GM18519 (cell line): ENCODE data around the gene PXN.

Source experiments
- ATAC-seq: cut with Tn5 transposase; IDR thresholded peaks from one replicate; pipeline ENCODE4 v1.9.1; 2021; ENCODE audit warnings: mild to moderate bottlenecking, moderate library complexity; ENCODE audit not compliant: unreplicated experiment, low FRiP score

PXN gene

DNA sequence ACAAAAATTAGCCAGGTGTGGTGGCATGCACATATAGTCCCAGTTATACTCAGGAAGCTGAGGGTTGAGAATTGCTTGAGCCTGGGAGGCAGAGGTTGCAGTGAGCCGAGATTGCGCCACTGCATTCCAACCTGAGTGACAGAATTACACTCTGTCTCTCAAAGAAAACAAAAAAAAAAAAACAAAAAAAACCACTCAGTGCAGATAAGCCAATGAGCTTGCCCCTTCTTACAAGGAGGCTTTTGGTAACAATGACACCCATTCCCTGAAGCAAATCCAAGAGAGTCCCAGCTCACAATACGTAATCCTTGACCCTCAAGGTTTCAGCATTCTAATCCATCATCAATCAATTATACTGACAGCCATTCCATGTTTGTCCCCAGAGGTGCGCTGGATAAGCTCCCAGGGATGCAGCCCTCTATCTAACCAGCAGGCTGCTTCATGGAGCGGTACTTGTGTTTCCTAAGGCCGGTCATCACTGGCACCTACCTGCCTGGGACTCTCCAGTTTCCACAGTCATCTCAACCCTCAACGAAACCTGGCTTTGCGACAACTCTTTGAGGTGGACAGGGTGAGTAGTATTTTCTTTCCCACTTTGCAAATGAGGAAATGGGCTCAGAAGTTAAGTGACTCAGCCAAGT, 83.4 kb downstream of the PXN start:
- no peak for ATAC-seq

DNA sequence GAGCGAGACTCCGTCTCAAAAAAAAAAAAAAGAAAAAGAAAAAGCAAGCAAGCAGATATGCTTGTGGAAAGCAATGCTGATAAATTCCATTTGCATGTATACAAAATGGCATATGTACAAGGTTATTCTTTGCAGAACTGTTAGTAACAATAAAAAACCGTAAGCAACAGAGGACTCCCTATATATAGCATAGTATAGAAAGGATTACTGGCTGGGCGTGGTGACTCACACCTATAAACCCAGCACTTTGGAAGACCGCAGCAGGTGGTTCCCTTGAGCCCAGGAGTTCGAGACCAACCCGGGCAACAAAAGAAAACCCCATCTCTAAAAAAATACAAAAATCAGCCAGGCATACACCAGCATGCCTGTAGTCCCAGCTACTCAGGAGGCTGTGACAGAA, 84.6 kb downstream of the PXN start:
- no peak for ATAC-seq

DNA sequence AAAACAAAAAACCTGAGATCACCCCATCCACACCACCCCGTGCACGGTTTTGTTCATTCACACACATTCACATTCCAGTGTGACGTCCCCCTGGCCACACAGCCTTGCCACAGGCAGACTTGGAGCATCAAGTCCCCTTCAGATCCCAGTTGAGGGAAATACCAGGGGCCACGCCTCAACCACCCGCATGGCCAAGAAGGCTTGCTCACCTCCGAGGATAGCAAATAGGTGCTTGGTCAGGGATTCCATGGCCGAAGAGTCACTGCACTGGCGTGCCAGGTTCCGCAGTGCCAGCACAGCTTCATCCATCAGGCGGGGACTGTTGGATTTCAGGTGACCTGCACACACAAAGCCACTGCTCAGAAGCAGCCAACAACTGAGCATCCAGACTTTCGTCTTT, 90.0 kb downstream of the PXN start:
- ATAC-seq, result no peak

DNA sequence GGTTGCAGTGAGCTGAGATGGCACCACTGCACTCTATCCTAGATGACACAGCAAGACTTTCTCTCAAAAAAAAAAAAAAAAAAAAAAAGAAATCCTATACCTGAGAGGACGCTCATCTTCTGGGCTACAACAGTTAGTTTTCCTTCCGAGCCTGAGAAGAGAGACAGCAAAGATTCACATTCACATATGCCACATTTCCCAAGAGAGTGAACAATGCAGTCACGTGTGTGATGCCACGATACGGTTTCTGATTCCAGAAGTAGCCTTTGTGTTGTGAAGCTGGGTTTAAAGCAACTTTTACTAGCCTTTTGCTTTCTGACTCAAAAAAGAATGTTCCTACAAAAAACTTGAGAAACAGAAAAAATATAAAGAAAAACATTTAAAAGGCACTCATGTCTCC, 90.5 kb downstream of the PXN start:
- no peak for ATAC-seq

DNA sequence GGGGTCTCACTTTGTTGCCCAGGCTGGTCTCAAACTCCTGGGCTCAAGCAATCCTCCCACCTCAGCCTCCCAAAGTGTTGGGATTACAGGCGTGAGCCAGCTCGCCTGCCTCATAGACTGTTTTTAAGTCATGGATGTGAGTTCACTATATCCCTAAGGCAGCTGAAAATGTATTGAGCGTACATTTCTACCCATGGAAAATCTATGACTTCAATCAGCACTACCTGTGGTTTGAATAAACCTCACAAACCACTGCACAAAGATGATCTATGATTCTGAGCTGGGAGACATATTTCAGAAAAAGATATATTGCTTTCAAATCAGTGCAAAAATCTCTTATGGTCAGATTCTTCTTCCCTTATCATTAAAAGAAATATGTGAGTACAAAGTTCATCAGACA, 93.5 kb downstream of the PXN start:
- no peak for ATAC-seq

DNA sequence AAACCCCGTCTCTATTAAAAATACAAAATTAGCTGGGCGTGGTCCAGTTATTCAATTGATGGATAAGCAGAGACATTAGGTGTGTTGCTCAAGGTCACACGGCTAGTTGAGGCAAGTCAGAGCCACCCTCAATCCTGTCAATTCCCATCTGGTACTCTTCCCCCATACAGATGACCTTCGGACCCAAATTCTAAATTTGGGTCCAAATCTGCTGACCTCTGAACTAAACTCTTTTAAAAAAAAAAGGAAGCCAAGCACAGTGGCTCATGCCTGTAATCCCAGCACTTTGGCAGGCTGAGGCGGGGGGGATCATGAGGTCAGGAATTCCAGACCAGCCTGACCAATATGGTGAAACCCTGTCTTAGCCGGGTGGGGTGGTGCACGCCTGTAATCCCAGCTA, 94.9 kb downstream of the PXN start:
- ATAC-seq, result no peak

DNA sequence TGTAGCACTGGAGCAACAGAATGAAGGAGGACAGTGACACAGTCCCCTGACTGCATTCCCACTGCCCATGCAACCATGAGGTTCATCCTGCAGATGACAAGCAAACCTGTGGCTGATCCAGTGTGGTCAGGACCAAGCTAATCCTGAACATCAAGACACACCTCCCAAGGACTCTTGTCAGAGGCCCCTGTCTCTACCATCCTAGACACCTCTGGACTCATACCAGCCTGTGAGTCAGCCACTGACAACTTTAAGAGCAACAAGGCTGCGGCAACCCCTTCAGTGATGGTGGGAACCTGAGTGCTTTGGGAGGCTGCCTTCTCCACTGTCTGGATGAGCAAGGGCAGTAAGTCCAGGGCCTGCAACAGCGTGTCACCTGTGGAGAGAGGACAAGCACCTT, 95.6 kb downstream of the PXN start:
- ATAC-seq, result no peak

DNA sequence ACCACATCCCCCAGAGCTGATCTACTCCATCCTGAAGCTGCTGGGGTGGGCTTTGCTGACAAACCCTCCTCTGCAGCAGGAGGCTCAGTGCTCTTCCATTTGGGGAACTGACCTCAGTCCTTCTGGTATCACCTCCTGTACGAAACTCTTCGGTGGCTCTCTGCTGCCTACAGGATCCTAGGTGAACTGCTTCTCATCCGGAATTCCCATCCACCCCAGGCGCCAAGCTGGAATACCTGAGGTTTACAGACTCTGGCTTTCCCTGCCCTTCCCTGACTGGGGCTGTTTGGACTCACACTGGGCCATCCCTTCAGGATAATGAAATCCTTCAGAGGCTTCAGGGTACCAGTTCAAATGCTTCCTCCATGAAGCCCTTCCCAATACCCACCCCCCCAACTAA, 97.2 kb downstream of the PXN start:
- no peak for ATAC-seq

DNA sequence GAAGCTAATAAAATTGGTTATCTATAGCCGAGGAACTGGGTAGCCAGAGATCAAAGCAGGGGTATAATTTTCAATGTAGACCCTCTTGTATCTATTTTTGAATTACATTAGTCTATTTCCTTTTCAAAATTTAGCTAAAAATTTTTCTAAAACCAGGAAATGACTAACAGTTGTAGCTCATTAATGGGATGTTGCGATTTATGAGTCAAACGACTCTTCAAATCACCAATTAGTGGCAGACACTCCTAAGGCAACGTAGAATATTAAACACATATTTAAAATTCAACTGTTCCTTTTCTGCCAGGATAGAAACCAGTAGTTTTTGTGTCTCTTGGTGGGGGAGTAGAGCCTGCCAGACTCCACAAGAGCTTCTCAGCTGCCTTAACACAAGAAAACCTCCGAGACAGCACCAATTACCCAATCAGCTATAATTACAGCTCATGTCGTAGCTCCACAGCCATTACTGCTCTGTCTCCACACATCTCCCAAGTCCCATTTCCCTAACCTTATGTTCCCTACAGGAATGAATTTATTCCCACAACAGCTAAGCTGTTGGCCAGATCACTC, 97.9 kb downstream of the PXN start:
- no peak for ATAC-seq

DNA sequence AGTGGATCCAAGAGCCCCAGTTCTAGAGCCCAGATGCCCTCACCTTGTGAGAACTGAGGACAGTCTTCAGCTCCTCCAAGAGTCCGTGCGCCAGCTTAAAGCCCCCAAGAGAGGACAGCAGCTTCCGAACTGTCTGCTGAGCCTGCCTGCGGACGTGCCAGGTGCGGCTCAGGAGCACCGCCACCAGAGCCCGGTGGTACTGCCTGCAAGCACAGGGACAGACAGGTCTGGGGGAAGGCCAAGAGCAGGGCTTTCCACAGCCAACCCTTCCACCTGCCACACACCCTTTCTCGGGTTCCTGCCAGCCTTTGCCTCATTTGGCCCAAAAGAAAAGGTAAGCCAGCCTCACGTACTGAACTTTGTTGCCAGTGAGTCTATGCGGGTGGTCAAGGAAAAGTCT, 101.2 kb downstream of the PXN start:
- no peak for ATAC-seq

DNA sequence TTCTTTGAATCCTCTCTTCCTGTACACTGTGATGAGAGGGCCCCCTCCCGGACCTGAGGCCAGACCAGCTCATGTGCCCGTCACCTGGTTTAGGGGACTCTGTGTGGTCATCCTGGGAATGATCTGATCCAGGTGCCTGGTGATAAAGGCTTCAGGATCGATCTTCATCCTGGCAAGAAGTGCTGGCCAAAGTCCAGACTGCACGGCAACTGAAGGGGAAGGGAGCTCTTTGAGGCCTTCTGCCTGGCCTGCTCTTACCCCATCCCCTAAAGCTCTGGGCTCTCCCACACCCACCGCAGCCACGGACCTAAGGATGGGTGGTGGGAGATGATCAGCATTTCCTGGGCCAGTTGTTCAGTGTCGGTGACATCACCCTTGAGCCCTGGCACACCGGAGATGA, 102.8 kb downstream of the PXN start:
- no peak for ATAC-seq

DNA sequence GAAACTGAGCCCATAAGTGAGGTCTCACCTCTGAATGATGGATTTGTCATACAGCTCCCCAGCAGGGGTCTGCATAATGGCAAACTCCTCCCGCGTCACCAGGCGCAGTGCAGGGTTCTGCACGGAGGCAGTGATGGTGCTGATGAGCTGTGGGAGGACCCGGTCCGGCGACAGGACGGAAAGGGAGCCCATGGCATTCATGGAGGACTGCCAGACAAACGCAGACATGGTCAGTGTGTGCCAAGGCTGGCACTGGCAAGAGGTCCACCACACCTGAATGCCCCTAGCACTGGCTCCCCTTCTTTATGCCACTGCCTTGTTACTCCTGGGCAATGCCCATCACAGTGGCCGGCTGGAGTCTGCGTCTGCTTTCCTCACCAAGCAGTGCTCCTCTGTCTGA, 103.7 kb downstream of the PXN start:
- ATAC-seq, result no peak
